Fibroblast of peridontal ligament (primary cell): ENCODE measurements around the gene TNC.

Source experiments
- DNase-seq: peaks from one replicate; pipeline ENCODE4 v3.0.0-alpha.2; 2010; ENCODE audit errors: extremely low read depth

The TNC gene

DNA sequence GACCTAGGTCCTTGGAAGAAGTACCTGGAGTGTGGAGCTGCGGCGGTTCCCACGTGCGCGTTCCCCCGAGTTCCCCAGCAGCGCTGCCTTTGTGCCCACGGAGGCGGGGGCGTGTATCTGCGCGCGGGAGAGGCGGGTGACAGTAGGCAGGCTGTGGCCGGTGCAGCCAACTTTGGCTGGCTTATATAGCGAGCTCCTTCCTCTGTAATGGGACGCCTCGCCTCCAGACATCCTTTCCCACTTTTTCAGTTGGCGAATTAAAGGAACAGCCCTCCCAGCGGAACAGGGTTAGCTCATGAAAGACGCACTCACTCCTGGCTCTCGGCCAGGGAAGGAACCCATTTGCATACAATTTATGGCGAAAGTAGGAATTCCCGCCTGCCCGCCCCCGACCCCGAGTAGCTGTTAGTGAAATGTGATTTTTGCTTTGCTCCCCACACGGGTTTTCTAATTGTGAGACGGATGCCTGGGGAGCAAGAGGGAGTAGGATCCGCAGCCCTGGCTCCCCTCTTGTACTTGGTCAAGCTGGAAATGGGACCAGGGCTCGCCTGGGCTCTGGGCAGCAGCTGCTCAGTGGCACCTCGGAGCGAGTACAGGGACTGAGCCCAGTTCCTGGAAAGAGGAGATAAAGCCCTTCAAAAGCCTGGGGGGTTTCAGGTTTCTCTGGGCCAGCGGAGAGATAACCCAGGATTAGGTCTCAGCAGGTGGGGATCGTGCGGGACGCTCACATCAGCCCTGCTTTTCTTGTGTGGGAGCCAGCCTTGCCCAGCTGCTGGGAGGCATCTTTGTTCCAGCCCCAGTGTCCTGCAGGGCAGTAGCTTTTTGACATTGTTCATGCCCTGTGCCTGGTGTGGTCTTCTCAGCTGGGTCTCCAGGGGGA is at the start of gene TNC:
Gene TNC, minus strand, starts transcription at position 159 of the 880 bp plus-strand sequence. CDS start 27,139 bp downstream, outside the sequence.
- DNase-seq: peak; percentile 91

DNA sequence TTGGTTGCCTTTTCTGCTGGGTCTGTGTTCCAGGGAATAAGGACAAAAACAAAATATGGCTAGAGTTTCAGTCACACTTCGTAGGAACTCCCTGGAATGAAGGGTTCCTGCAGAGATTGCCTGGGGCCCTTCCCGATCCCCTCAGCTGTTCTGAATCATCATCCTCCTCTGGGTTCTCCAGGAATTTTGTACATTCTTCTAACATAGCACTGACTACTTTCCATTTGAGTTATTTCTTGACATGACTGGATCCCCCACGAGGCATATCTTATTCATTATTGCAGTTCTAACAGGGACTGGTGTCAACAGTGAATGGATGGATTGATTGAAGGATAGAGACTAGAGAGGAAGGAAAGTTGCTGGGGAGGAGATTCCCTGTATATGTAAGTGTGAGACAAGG is 49.2 kb upstream of the TNC start:
- DNase-seq: peak; percentile 88

DNA sequence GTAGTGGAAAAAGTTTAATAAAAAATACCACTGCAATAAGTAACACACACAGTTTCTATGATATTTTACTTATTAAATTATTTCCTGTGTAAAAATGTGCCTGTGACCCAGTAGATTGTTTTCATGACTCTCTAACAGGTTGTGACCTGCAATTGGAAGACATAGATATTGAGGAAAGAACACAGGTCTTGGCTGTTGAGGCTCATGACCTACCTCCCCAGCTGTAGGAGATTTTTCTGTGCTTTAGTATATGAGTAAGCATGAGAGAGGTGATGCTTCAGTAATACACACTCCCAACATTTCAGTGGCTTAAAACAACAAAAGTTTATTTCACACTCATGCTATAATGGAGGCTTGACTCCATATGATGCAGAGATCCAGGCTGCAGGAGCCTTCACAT is 47.3 kb upstream of the TNC start:
- DNase-seq: no peak

DNA sequence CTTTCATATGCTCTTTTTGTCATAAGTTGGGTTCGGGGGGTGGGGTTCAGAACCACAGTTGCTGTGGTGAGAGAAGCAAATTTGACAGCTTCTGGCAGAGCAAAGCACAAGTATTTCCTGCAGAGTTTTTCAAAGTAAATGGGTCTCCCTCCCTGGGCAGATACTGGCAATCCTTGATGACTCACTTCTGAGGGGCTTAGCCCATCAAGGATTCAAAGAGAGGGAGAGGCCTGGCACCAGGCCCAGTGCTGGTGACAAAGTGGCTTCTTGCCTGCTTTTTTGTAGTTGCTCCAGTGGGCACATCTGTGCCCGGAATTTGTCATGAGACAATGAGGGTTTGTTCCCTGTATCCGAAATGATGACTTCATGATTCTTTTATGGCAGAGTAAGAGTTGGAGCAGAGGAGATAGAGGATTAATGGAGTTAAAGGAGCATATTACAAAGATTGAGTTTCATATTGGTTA is 46.6 kb upstream of the TNC start:
- DNase-seq: peak; percentile 60

DNA sequence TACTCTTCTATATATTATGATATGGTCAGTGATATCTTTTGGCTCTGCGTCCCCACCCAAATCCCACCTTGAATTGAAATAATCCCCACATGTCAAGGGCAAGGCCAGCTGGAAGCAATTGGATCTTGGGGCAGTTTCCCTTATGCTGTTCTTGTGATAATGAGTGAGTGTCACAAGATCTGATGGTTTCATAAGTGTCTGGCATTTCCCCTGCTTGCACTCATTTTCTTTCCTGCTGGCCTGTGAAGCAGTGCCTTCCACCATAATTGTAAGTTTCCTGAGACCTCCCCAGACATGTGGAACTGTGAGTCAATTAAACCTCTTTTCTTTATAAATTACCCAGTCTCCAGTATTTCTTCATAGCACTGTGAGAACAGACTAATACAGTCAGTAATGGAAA is 45.0 kb upstream of the TNC start:
- peak; percentile 50 for DNase-seq

DNA sequence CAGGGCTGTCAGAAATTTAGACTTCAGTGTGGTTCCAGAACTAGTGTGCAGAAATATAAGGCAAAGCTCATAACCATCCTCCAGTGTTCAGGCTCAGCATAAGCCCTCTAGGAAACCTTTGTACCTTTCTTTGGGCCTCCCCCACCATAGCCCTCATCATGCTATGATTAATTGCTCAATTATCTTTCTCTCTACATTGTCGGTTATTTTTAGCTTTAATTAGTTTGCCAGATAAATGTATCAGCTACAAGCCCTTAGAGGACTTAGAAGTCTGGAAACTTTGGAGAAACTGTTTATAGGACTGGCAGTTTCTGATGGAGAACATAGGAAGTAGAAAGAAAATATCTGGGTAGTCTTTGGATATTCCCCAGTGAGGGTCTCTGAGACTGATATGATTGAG is 43.5 kb upstream of the TNC start:
- DNase-seq: no peak

DNA sequence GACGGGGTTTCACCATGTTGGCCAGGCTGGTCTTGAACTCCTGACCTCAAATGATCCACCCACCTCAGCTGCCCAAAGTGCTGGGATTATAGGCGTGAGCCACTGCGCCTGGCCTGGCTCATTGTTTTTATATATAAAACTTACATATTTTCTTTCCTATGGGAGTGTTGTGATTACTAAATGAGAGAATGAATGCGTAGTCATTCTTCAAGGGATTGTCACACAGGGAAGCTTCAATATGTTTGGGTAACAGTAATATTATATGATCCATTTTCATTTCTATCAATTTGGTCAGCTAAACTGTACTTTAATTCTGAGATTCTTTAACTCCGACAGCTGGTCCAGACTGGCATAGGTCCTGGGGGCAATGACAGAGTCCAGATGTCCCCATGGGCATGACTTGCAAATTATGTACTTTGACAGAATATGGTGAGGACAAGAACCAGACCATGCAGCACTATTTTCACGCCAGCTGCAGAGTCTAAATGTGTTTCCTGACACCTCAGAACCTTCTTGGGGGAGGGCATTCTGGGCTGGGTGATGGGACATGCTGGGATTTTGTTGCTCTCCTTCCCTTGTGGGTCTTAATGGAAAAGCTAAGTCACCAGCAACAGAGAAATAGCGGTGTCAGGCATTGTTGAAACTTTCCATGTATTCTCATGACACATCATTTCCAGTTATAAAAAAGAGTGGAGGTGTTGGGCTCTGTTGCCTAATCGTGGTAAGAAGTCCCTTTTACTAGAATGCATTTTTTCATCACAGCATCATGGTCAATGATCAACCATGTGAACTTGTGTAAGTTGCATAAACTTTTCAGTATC is 40.9 kb upstream of the TNC start:
- DNase-seq: peak; percentile 54

DNA sequence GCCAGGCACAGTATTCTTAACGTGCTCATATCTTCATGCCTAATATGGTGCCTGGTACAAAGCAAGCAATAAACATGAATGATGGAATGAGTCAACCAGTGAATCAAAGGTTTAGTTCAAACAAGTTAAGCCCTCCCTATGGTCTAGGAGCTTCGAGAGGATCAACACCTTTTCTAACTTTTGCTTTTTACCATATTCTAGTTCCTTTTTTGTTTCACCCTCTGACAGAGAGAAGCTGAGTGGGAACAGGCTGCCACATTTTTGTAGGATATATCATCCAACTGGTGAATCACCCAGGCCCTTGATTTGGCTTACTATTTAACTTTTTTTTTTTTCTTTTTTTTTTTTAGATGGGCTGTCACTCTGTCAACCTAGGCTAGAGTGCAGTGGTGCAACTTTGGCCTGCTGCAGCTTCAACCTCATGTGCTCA is 39.3 kb upstream of the TNC start:
- DNase-seq: peak; percentile 85

DNA sequence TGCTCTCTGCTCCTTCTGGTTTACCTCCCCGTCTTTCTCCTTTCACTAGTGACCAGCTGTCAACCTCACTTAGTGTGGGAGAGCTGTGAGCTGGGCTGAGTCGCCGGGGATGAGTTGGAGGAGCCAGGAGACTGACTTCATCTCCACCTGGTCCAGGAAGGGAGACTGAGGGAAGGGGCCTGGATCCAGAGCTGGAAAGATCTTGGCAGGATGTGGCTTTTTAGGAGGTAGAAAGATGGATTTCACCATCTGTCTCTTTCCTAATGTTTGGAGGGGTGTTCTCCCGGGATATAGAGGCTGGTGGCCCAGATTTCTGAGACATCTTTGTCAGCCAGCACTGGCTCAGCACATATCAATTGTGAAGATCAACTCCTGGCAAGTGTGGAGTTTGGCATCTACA is 37.1 kb upstream of the TNC start:
- no peak for DNase-seq

DNA sequence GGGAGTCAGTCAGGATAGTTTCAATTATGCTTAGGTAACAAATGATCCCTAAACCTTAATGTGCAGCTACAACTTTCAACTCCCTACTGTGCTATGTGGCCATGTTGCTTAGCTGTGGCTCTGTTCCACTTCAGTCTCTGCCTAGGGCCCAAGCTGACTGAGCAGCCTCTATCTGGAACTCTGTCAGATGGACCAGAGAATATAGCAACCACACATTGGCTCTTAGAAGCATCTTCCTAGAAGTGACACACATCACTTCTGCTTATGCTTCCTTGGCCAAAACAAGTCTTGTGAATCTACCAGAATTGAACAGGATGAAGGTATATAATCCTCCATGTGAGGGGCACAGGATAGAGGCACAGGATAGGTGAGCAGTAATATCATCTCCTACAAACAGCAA is 36.7 kb upstream of the TNC start:
- no peak for DNase-seq

DNA sequence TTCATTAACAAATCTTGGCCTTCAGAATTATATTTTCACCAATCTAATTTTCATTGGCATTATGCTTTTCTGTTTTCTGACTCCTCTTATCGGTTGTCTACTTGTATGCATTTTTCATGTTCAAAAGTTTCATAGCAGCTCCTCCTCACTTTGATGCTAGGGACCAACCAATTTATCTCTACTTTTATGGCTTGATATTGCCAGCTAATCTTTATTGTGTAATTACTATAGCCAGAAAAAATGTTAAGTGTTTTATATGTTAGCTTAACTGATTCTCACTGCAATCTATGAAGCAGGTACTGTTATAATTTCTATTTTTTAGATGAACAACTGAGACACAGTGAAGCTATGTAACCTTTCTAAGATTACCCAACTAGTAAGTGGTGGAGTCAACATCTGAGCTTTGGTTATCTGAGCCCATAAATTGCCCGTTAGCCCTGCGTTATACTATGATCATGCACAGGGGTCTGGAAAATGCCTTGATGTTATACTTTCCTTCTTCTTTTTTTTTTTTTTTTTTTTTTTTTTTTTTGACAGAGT is 34.4 kb upstream of the TNC start:
- no peak for DNase-seq

DNA sequence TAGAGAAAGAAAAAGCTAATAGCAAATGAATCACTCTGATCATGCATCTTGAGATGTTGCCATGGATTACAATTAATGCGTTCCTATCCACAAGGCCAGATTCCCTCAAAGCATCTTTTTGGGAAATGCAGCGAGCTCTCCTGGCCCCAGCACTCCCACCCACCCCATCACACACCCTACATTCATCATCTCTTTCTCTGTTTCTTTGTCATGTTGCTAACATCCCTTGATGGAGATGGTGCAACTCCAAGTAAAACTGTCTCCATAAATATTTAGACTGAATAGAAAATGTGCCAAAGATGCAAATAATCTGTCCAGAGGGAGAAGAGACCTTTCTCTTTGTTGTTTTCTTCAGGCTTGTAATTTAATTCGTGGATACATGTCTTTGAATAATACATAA is 30.8 kb upstream of the TNC start:
- no peak for DNase-seq

DNA sequence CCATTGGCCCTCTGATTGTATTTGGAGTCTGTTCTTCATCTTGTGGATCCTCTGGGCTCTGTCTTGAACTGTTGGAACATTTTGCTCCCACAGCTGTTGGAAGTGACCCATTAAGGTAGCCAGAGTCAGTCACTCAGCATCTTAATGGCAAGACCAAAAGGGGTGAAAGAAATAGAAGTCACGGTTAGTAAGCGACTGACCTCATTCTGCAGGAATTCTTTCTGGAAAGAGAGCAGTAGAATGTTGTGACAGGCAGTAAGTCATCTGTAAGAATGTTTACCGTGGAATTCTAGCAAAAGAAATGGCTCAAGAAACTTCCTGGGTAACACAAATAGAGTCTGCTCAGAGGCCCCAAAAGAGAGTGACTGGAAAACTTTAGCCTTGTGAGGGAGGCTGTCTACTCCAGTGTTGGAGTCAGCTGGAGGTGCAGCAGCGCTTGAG is 28.6 kb upstream of the TNC start:
- DNase-seq: peak; percentile 92

DNA sequence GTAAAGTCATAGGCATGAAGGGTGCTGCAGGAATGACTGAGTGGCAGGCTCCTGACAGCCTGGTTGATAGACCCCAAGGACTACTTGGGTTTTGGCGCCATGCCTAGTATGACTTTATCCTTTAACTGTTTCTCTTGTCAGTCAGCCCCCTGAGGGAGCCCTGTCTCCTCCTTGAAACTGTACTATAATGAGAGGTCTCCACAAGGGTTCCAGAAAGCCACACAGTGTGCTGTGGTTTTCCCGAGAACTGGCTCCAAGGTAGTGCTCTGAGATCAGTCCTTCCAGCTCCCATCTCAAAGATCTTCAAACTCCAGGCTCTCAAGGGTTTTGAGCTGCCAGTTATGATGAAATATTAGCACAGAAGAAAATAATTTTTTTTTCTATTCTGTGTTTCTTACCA is 26.7 kb upstream of the TNC start:
- DNase-seq: peak; percentile 22

DNA sequence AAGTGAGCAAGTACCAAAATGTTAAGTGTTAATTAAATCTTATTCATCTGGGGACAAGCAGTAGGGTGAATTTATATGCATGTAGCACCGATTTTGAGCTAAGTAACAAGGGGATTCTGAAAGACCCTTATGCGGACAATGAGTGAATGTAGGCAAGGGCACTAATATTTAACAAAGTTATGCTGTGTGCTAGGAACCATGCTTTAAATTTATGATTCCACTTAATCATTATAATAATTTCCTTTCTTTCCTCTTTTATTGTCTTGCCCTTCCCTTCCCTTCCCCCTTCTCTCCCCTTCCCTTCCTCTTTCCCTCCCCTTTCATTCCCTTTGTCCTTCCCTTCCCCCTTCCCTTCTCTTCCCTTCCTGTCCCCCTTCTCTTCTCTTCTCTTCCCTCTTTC is 25.7 kb upstream of the TNC start:
- no peak for DNase-seq

DNA sequence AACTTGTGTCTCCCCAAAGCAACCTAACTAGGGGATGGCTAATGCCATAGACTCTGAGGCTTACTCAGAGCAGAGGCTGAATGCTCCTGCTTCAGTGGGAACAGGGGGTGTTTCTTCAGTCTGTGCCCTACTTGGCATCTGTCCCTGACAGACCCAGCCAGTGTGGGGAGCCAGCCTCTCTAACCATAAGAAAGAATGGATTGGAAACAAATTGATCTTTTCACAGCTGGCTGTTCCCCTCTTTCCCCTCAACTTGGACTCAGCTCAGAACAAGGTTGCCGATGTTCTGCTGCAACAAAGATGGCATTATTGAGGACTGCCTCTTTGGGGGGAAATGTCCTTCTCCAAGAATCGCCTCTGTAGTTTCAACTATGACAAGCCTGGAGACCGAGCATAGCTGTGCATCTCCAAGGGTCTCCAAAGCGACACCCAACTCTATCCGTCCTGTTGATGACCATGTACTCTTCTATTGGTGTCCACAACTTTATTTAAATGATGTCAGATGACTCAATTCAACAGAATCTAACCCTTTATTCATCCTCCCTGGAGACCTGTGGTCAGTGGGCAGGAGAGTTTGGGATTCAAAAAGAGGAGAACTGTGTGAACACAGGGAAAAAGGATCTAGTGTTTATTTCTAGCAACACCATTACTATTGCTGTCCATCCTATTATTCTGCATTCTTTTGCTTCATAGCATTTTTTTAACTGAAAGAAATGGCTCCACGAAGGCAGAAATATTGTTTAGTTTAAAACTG is 24.7 kb upstream of the TNC start:
- peak; percentile 90 for DNase-seq

DNA sequence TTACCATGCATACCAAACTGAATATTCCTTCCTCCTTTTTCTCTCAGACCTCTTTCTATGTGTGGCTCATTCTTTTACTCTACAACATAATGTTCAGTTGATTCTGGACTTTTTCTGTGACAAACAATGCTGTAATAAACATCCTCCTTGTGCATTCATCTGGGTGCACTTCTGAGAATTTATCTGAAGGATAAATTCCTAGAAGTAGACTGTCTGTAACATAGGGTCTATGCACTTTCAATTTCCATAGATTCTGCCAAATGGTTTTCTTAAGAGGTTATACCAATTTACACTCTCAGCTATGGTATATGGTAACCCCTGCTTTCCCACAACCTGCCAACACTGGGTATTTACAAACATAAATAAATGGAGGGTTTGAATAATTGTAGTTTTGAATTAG is 24.1 kb upstream of the TNC start:
- DNase-seq: no peak

DNA sequence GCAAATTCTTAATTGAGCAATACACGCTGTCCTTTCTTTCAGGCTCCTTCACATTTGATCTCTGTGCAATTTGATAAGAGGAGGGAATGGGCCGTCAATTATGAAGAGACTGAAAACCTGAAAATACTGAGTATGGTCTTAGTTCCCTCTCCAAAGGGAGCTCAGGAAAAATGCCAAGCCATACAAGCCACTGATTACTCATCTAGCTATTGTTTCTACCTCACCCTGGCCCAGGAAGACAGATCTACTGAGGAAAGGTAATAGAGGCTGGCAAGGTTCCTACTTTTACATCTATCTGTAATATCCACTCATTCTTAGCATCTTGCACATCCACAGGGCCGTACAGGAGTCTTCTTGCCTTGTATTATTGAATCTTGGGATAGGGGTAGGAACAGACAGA is 23.7 kb upstream of the TNC start:
- no peak for DNase-seq

DNA sequence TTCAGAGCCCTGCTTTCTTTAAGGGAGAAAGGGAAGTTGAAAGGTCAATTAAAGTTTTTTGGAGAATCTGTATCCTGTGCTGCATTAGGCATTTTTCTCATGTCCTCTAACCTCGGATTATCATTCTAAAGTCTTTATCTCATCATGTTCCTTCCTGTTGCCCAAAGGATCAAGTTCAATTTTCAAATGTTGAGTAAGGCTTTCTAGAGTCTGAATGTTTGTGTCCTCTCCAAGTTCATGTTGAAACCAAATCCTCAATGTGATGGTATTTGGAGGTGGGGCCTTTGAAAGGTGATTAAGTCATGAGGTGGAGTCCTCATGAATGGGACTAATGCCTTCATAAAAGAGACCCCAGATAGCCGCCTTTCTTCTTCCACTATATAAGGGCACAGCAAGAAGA is 20.2 kb upstream of the TNC start:
- DNase-seq: no peak

DNA sequence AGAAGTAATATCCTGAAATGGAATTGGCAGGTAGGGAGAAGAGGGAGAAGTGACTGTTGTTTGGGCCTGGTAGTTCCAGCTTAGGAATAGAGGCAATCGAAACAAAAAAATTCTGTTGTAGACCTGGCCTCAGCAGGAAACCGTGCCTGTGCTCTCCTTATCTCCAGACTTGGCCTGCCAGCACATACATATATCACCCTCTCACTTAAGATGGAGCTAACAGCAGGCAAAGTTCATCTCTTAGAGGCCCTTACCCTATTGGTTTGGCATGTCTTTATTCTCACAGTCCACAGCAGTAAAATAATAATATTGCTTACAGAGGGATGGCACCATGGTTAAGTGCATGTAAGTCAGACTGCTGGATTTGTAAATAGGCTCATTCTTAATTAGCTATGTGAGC is 19.6 kb upstream of the TNC start:
- DNase-seq: no peak

DNA sequence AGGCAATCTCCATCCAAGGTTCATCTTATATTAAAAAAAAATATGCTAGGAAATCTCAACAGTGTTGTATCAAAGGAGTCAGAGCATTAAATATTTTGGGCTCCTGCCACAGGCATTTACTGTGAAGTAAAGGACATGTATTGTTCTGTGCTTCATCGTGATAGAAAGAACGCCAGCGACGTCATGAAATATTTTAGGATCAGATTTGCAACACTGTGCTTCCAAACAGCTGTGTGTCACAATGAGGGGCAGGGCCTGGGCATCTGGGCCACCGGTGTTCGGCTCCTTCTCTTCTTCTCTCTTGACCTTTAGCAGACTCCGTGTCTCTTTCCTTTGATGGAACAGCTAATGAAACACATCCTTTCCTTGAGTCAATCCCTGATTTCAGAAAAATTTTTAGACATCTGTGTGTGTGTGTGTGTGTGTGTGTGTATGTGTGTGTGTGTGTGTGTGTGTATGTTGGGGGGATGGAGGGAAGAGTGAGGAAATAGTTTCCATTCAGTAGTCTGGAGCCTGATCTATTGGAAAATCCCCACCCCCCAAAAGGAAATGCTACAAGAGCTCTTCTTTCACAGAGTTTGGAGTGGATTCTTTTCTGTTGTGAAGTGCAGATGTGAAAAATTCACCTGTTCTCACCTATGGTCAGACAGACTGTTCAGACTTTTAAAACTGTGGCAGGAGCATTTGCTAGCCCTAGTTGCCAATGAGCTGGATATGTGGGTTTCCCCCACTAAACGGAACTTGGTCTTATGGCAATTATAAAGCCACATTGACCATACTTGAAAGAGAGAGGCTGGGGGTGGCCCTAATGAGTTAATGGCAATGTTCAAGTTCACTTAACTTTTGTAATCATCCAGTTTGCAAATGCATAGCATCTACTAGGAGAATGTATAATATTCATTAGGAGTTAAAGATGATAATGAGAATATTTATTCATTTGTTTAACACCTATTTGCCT is 18.1 kb upstream of the TNC start:
- peak; percentile 54 for DNase-seq
